Activated CD4-positive, CD25-positive, alpha-beta regulatory T cell (primary cell): ENCODE data around the gene CHSY1.
"Not testable (repeated sequence)": the region's sequence is repeated elsewhere in the genome, so short reads cannot be mapped to it uniquely, and the experiment has no call there.

ENCODE experiments used
- DNase-seq, 4 experiments: peaks; one replicate each; lab custom pipeline; 2025; lab: John Stamatoyannopoulos, UW

The CHSY1 gene

DNA sequence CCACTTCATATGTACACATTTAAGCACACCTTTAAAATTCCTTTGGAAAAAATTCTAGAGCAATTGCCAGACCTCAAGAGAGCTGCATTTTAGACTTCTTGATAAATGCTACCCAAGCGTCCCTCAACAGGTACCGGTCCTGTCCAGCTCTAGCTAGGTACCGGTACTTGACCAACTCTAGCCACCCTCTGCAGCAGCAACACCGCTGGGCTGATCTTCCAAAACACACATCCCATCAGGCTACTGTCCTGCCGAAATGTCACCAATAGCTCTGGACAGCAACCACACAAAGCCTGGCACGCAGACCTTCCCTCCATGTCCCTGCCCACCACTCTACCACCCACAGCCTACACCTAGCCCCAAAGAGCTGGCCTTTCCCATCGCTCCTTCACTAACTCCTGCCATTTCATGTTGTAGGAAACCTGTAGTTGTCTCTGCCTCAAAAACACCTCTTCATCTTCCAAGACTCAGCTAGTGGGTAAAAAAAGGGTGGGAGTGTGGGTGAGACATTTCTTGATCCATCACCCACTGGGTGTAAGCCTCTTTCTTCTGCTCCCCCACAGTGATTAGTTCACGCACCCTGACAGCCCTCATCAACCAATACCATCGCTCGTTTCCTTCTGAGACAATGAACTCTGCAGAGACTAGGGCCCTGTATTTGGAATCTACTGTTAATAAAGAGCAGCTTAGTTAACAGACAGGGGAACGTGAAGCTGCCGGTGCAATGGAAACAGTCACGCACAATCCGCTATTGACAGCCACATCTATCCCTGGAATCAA, 6.8 kb downstream of the CHSY1 start:
- DNase-seq: no peak

DNA sequence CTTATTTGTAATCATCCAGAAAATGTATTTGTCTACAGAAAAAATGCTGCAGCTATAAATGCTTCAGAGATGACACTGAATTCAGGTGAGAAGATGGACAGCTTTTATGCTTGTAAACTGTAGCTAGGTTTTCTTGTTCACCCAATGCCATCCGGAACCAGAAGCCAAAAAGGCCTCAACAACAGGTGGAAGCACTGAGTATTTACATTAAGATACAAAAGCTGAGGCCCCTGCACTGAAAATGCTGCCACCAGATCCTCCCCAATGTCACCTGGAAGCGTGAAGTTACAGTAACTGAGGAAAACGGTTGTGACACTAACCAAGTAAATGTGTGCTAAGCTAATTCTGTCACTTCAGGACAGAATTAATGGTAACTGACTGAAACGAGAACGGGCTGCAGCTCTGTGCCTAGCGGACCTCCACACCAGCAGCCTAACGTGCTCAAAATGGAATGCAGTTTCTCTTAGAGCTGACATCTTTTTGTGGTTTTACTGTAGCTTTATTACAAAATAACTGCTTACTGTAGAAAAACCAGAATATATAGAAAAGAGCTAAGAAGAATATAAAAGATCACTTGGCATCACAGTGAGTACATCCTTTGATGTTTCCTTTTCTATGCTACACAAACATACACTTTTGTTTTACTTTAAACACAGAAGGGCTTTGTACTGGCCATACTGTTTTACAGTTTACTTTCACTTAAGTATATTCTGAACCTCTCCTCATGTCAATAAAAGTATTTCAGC, 7.6 kb downstream of the CHSY1 start:
- DNase-seq: no peak

DNA sequence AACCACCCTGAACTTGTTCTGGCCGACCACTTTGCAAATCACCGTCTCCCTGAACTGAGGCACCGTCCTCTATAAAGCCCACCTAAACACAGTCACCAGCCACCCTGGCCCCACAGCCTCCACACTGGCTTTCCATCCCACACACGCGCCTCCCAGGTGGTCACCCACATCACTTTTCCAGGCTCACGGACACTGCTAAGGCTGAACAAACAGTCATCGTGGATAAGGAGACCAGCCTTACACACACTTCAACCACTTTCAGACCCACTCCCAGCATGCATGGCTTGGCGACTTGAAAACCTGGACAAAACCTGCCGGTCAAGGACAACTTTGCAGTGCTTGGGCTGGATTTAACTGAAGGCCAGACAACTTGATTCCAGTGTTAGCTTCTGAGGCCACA, 8.4 kb downstream of the CHSY1 start:
- DNase-seq: no peak

DNA sequence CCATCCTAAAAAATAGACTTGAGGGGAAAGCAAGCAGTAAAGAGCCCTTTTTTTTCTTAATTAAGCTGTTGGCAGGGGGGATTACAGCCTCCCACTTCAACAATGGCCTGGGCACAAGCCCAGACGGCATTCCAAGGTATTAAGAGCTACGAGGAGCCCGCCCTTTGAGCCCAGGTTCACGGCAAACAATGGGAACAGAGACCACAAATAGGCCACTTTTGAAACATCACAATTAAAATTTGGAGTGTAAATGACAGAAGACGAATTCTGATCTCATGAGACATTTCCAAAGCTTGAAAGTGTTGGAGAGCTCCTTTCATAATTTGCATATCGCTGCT, 8.9 kb downstream of the CHSY1 start:
- DNase-seq: no peak

DNA sequence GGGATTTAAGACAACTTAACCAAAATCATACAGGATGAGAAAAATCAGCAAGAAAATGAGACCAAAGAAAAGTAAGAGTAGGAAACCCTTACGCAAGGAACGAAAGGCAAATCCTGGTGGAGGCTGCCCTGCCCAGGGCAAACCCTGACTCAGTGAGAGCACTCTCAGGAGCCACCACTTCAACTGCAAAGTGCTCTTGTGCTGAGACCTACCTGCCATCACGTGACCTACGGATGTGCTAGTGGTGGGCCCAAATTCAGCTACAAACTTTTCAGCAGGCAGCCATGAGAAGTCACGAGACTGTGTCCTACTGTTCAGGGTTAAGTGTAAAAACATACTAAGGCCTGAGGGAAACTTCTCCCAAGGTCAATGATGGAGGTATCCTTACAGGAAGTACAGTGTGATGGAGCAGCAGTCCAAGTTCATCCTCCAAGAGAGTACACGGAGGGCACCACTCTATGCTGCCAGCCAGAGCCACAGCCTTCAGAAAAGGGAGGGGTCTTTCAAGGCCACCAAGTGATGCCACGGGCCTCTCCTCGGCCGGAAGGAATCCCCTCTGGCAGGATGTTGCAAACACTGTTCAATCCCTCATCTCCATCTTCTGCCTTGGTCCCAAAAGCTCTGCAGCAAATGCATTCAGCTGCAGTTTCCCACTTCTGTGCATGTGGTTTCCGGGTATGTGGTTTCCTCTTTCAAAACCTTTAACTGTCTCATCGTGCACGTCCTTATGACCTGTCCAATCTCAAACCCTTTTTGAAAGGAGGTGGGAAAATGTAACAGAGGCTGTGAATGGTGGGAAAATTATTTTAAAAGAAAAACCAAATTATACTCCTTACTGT, 9.5 kb downstream of the CHSY1 start:
- DNase-seq: peak in 1 of 4 experiments; percentile 6

DNA sequence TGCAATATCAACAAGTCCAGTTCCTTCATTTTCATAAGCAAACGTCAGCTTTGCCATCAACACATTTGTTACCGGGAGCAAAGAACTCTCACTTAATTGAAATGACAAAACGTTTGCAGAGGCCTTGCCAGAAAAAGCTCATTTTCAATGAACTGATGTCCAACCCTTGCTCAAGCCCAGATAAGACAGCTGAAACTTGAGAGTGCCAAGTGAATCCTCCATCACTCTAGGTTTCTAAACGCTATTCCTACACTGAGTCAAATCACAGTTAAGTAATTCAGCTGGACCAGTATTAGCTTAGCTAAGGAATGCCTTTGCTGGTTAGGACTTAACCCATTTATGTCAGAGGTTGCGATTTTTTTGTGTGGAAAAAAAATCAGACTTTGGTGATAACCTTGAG, 11.5 kb downstream of the CHSY1 start:
- no peak for DNase-seq

DNA sequence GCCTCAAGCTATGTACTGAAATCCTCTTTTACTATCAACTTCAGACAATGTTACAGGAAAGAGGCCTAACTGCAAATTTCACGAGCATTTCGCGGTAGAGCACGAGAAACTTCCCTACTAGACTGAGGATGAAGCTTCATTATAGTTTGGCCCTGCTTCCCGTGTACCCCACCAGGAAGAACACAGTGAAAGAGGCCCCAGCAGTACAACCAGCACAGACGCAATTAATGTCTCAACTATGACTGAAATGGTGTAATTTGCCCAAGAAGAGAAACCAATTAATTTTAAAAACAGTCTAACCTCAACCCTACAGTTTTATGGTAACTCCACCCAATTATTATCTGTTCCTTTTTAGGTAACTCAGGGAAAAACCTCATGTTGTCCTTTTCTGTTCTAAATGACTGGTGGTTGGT, 12.1 kb downstream of the CHSY1 start:
- DNase-seq: no peak

DNA sequence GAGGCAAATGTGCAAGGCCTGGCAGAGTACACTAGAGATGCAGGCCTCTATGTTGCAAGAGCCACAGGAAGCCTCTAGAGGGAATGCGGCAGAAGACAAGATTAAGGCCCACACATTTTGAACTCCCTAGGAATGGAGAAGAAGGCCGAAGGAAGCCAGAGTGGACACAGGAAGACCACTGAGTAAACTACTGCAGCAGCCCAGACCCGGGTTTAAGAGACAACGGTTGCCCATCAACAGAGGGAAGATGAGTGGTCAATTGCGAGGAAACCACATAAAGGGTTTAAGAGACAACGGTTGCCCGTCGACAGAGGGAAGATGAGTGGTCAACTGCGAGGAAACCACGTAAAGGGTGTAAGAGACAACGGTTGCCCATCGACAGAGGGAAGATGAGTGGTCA, 14.6 kb downstream of the CHSY1 start:
- DNase-seq: no peak

DNA sequence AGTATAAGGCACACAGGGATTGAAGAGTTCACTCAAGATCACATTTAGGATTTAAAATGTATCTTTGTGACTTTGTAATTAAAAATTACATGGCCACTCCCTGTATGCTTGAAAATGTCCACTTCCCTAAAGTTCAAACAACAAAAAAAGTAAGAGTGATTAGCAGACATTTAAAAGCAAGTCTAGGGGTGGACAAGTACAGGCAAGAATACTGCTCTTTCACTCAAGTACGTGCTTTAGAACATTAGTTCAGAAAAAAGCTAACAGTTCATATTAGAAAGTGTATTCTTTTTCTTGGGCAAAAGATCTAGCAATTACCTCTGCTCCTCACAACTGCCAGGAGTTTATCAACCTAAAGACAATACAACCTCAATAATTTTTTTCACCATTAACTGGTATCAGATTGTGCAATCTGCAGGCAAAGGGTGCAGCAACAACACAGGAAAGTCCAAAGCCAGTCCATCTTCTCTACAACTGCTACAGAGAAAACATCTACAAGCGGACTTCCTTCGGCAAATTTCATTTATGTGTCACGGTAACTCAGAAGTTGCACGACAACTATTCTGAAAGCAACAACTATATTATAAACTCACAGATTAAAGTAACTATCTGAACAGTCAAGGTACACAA, 18.1 kb downstream of the CHSY1 start:
- DNase-seq: no peak

DNA sequence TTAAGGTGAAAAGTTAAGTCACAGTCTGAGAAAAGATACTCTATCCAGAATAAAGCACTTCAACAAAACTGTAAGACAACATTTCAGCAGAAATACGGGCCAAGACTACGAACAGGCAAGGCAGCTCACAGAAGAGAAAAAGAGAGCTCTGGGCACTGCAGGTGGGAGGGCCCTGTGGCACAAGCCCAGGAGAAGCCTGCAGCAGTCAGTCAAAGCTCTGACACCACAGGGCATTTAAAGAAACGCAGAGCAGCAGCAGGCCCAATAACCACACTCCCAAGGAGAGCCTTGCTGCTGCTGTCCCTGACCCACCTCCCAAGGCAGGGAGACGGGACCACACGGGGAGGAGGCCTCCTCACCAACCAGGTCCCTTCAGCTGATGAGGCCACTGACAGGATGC, 19.2 kb downstream of the CHSY1 start:
- DNase-seq: no peak

DNA sequence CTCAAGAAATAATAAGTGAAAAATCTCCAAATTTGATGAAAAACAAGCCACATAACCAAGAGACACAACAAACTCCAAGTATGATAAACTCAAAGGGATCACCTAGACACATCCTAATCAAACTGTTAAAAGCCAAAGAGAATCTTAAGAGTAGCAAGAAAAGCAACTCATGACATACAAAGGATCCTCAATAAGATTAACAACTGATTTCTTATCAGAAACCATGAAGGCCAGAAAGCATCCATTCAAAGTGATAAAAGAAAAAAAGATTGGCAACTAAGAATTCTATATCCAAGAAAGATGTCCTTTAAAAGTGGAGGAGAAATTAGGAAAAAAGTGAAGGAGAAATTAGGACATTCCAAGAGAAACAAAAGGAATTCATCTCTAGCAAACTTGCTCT, 23.5 kb downstream of the CHSY1 start:
- no peak for DNase-seq

DNA sequence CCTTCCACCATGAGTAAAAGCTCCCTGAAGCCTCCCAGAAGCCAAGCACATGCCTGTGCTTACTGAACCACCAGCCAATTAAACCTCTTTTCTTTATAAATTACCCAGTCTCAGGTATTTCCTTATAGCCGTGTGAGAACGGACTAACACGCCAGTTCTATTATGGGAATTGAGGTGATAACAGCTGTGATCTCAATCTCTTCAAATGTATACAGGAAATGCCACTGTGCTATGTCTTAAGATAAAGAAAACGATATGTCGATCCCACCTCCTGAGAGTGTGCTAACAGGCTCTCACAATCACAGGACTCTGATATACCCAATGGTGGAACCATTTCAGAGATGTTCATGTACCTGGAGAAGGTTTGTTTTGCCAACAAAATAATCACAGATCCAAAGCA, 26.2 kb downstream of the CHSY1 start:
- no peak for DNase-seq

DNA sequence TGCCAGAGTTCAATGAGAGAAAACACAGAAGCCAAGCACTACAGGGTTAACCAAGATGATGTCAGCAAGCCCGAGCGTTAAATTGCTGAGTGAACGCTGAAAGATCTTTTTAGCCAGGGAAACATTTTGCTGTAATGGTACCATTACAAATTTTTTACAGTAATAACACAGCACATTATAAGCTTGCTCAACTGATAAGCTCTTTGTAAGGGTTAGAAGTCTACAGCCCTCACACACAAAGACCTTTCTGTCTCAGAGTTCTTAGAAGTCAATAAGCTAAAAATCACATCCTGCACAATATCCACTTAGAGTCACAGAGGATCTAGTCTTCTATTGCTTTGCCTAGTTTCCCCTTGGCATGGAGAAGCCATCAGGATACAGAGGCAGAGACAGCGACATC, 29.9 kb downstream of the CHSY1 start:
- no peak for DNase-seq

DNA sequence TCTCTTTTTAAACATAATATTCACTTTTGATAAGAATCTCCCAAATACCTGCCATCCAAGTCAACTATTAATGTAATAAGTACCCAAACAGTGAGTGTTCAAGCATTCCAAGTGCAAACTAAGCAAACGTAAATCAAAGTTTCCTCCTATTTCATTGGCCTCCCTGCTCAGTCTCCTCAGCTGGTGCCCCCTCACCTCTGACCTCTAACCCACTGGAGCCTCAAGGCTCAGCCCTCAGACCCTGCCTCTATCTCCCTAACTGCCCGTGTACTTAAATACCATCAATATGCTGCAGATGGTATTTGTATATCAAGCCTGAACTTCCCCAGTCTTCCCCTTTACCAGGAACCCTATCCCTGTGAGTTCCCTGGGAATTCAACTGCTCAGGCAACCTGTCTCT, 31.8 kb downstream of the CHSY1 start:
- DNase-seq: no peak

DNA sequence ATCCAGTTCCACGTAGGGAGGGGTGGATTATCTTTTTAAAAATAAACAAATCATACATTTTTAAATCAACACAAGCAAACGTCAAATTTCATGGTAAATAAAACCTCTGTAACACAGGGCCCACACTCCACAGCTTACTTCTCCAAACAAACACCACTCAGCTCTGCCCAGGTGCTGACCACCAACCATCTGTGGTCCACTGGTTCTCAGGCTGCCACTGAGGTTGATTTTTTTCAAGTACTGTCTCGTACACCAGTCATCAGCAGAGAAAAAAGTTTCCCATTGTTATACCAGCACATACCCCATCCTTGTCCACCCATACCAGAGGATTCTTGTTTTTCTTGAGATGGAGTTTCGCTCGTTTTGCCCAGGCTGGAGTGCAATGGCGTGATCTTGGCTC, 32.4 kb downstream of the CHSY1 start:
- no peak for DNase-seq

DNA sequence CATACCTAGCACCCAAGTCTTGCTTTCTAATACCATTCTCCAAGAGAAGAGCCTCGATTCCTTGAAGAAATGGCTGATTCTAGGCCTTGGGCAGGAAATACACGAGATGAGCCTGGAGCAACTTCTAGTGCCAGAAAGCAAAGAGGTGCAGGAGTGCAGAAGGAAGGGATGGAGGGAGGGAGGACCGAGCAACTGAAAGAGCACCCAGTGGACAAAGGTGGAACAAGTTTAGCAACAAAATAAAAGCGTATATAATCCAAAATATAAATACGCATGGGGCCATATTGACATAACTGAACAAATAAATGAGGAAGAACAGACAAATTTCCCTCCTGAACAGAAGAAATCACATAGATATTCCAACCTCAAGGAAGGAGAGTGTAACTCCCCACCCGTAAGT, 34.4 kb downstream of the CHSY1 start:
- no peak for DNase-seq

DNA sequence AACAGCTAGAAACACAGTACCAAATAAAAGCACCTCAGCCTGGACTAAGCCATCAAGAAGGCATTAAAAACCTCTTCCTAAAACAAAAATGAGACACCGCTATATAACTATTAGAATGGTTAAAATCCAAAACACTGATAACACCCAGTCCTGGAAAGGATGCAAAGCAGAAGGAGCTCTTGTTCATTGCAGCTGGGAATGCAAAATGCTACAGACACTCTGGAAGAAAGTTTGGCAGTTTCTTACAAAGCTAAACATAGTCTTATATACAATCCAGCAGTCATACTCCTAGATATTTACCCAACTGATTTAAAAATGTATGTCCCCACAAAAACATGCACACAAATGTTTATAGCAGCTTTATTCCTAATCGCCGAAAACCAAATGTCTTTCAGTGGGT, 35.7 kb downstream of the CHSY1 start:
- no peak for DNase-seq

DNA sequence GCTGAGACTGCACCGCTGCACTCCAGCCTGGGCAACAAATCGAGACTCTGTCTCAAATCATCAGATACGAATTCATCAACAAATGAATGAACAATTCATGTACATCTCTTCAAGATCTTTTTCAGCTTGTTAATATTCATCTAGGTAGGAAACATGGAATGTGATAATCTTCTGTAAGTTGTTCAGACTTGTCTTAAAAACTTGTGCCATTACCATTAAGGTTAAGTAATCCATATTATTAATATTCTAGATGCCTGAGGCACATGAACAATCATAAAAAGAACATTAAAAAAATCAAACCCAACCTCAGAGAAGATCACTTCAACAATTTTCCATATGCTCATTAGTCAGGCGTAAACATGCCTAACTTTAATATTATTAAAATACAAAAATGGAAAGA, 36.2 kb downstream of the CHSY1 start:
- no peak for DNase-seq

DNA sequence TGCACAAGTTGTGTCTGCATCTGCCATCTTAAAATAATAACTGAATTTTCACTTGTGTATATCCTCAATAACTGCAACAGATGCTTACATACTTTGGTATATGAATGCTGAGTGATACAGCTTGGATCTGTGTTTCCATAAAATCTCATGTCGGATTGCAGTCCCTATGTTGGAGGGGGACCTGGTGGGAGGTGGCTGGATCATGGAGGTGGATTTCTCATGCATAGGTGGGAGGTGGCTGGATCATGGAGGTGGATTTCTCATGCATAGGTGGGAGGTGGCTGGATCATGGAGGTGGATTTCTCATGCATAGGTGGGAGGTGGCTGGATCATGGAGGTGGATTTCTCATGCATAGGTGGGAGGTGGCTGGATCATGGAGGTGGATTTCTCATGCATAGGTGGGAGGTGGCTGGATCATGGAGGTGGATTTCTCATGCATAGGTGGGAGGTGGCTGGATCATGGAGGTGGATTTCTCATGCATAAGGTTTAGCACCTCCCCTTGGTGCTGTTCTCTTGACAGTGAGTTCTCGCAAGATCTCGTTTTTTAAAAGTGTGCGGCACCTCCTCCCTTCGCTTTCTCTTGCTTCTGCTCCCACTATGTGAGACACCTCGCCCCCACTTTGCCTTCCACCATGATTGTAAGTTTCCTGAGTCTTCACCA, 37.3 kb downstream of the CHSY1 start:
- not testable (repeated sequence) for DNase-seq

DNA sequence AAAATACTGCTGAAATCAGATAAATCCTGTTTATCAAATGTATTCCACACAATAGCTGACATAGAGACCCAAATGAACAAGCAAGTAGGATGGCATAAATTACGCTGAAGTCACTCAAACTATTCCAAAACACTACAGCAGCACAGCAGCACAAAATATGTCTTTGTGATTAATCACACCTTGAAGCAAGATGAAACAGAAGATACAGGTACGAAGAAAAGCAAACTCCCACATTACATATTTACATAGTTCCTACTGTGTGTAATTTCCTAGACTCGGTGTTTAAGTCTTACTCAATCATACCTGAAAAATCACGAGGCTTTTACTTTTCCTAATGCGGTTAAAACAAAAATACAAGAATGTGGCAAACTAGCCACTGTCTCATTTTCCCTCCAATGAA, 38.3 kb downstream of the CHSY1 start:
- no peak for DNase-seq

DNA sequence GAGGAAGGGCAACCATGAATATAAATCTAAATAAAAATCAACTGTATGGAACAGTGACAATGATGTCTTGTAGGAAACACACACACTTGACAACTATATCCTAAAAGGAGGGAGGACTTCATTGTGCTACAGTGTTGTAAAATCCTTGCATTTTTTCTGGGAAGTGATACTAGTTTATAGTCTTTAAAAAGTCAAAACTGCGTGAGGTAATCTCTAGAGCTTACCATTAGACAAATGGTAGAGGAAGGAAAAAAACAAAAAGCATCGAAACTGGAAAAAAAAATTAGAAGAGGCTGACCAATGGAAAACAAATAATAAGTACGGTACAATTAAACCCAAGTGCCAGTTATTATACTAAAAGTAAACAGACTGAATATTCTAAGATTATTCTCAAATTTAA, 38.7 kb downstream of the CHSY1 start:
- DNase-seq: no peak

DNA sequence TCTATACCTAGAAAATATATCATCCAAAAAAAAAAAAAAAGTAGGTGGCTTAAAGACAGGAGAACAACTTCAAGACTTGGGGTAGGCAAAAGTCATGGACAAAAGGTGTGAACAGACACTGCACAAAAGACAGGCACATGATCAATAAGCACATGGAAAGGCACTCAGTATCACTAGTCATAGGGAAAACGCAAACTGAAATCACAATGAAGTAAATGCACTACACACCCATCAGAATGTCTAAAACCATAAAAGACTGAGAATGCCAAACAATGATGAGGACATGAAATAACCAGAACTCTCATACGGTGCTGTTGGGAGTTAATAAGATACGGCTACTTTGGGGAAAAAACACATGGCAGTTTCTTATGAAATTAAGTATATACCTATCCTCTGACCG, 40.0 kb downstream of the CHSY1 start:
- DNase-seq: no peak
